D721Med (cell line): Measurements from ENCODE around the gene PPP6R3.

Experiments used
- DNase-seq: peaks from one replicate; pipeline ENCODE4 v3.0.0; 2011; ENCODE audit warnings: low spot score; ENCODE audit not compliant: insufficient read length
- FAIRE-seq: peaks from 2 replicates; lab custom pipeline; 2011; peaks lifted over from hg19 to GRCh38; lab: Jason Lieb, UNC
- TF ChIP-seq, protein P1 (sequence below): IDR thresholded peaks from 2 replicates; pipeline ENCODE4 v1.5.1; 2012; ENCODE audit warnings: mild to moderate bottlenecking, control low read depth; ENCODE audit not compliant: insufficient read depth; ENCODE audit errors: missing control alignments

The PPP6R3 gene

GRCh38 chr11:68480193-68480592 is 19.6 kb downstream of the PPP6R3 start:
- DNase-seq (no peak), FAIRE-seq (no peak)
- TF ChIP-seq, protein P1, sequence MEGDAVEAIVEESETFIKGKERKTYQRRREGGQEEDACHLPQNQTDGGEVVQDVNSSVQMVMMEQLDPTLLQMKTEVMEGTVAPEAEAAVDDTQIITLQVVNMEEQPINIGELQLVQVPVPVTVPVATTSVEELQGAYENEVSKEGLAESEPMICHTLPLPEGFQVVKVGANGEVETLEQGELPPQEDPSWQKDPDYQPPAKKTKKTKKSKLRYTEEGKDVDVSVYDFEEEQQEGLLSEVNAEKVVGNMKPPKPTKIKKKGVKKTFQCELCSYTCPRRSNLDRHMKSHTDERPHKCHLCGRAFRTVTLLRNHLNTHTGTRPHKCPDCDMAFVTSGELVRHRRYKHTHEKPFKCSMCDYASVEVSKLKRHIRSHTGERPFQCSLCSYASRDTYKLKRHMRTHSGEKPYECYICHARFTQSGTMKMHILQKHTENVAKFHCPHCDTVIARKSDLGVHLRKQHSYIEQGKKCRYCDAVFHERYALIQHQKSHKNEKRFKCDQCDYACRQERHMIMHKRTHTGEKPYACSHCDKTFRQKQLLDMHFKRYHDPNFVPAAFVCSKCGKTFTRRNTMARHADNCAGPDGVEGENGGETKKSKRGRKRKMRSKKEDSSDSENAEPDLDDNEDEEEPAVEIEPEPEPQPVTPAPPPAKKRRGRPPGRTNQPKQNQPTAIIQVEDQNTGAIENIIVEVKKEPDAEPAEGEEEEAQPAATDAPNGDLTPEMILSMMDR: no peak

DNA sequence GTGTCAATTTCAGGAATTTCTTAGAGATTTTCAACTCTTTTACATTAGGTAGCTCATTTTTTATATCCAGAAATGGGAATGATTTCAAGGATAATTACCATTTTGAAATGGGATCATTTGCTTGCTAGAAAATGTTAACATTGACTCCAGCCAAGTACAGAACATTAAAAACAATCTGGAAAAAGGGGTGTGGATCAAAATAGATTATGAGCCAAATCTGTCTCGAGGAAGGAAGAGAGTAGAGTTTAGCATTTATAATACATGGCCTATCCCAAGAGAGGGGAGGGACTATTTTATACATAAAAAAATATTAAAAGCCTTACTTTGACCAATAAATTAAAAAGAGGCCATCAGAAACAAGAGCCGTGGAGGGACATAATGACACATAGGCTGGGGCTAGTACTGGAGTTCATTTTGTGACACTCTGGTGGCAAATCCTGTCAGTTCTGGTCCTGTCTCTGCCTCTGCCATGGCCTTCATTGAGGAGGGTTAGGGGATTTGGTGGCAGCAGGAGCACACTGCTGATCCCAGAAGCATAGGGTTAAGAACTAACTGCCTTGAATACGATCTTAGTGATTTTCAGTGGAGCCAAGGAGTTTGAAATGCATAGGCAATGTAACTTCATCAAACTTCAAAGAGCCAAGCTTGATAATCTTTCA is 20.4 kb downstream of the PPP6R3 start:
- no peak for FAIRE-seq
- TF ChIP-seq, protein P1: no peak
- no peak for DNase-seq

DNA sequence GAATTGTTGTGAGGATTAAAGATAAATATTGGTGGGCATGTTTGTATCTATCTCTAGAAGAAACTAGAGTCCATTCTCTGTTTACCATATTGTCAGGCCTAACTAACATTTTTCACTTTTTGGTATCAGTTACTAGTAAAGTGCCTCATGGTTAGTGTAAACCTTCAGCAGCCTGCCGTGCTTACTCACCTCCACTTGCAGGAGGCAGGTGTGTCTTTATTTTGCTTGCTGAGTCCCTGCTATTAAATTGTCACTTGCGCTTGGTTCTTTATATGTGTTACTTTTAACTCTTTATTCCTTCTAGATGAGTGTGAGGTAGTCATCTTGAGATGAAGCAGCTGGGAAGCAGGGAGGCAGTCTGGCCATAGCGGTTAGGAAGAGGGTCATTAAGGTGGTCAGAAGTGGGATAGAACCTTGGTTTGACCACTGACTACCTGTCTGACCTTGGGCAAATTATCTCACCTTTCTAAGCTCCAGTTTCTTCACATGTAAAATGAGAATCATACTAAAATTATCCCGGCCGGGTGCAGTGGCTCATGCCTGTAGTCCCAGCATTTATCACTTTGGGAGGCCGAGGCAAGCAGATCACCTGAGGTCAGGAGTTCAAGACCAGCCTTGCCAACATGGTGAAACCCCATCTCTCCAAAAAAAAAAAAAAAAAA is 21.2 kb downstream of the PPP6R3 start:
- DNase-seq (no peak), FAIRE-seq (no peak)
- TF ChIP-seq, protein P1: no peak

DNA sequence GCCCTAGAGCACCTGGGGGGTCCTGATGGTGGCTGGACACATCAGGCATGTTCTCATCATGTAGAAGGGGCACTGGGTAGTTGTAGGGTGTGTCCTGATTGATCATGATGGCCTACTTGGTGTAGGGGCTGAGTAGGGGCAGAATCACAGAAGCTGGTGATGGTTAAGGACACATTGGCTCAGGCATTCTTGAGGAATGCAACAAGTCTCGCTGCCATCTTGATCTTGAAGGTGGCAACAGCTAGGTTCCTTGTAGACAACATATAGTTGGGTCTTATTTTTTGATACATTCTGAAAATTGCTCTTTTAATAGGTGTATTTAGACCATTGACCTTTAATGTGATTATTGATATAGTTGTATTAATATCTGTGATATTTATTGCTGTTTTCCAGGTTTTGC is 28.1 kb downstream of the PPP6R3 start:
- FAIRE-seq (no peak), DNase-seq (no peak)
- TF ChIP-seq, protein P1: no peak

GRCh38 chr11:68495220-68495729 is 34.7 kb downstream of the PPP6R3 start:
- FAIRE-seq: no peak
- DNase-seq: no peak
- TF ChIP-seq, protein P1: no peak

DNA sequence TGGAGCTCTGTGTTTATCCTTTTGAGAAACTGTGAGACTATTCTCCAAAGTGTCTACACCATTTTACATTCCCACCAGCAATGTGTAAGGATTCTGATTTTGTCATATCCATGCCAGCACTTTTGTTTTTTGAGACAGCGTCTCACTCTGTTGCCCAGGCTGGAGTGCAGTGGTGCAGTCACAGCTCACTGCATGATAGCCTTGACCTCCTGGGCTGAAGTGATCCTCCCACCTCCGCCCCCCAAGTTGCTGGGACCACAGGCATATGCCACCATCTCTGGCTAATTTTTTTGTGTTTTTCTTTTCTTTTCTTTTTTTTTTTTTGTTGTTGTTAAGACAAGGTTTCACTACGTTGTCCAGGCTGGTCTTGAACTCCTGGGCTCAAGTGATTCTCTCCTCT is 35.3 kb downstream of the PPP6R3 start:
- FAIRE-seq (no peak), DNase-seq (no peak)
- TF ChIP-seq, protein P1: no peak

DNA sequence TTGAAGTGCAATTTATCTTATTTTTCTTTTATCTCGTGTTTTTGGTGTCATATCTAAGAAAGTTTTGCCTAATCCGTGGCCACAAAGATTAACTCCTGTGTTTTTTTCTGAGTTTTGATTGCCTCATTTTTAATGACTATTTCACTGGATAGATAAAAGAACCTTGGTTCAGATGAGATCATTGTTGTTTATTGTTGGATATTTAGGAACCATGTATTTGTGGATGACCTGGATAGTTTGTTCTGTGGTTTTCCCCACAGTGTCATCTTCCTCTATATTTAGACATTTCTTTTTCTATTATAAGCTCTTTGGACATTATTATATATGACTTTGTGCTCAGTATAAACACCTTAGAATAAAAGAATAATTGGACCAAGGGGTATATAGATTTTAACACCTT is 37.2 kb downstream of the PPP6R3 start:
- TF ChIP-seq, protein P1: no peak
- FAIRE-seq: no peak
- no peak for DNase-seq
